GM12874 (cell line): ENCODE results near the gene E2F2.

ENCODE experiments used
- CTCF ChIP-seq: IDR thresholded peaks from 2 replicates; pipeline ENCODE4 v1.5.1; 2011; ENCODE audit warnings: low read depth, mild to moderate bottlenecking, control low read depth, low read length, moderate library complexity; ENCODE audit not compliant: insufficient read depth

E2F2 gene

GRCh38 chr1:23522244-23522982 is 8.6 kb downstream of the E2F2 start:
- TF ChIP-seq CTCF, result no peak

DNA sequence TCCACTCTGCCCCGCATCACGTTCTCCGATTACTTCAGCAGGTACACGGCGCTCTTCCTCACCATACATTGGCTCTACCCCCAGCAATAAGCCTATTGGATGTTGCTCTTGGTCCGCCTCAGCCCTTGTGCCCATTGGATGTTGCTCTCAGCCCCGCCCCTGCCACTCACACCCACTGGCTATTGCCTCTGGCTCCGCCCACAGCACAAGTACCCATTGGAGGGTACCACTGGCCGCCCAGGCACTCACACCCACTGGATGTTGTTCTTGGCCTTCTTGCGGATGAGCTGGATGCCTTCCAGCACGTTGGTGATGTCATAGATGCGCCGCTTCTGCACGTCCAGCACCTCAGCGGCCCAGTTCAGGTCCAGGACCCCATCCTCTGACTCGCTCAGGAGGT is 9.4 kb downstream of the E2F2 start:
- TF ChIP-seq CTCF, result no peak

DNA sequence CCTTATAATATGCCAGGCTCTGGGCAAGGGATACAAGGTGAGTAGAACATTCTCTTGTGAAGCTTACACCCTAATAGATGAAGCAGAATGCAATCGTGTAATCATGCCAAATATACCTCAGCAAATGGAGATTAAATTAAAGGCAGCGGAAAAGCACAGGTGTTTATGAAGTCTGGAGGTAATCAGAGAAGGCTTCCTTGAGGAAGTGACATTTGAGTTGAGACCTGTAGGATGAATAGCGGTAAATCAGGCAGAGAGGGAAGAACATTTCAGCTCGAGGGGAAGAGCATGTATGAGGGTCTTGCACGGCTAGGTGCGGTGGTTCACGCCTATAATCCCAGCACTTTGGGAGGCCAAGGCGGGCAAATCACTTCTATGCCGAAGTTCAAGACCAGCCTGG is 13.5 kb downstream of the E2F2 start:
- TF ChIP-seq CTCF, result no peak

GRCh38 chr1:23515905-23516304 is 15.1 kb downstream of the E2F2 start:
- no peak for TF ChIP-seq CTCF

GRCh38 chr1:23514111-23514679 is 16.8 kb downstream of the E2F2 start:
- TF ChIP-seq CTCF, result no peak

DNA sequence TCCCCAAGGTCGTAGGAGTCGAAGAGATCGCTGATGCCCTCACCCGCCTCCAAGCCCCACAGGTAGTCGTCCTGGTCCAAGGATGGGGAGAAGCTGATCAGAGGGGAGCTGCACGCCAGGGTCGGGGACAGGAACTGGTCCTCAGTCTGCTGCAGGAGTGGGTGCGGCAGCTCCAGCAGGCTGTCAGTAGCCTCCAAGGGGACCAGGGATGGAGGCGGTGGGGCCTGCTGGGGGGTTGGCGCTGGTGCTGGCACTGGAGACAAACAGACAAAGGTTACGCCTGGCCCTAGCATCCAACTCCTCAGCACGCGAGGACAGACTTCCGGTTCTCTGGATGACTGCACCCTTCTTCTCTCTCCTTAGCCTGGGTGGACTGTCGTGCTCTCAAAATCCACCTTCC is 21.1 kb downstream of the E2F2 start:
- no peak for TF ChIP-seq CTCF

GRCh38 chr1:23506376-23507107 is 24.5 kb downstream of the E2F2 start:
- no peak for TF ChIP-seq CTCF
